ENCODE measurements around the gene TAS2R41. TPM values are rescaled to one million over a fixed set of nuclear protein-coding genes. Genes with fewer than 3 reads are reported as not detected.

TAS2R41 gene
- polyA plus RNA-seq, 3 donors, result not detected

DNA sequence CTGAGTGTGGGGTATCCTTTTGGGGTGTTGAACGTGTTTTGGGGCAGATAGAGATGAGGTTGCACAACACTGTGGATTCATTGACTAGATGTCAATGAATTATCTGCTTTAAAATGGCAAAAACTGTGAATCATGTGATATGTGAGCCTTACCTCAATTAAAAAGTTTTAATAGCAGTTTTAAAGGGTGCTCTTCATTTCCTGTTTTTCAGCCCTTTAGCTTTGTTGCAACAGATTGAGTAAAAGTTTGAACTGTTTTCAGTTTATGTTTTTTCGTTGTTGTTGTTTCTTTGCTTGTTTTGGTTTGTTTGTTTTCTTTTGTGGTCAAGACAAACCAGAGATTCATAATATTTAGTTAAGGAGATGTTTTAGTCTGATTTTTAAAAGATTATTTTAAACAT is 9.4 kb downstream of the TAS2R41 start:
- H3K27ac ChIP-seq (ENCODE audit: low read depth, low read length), result no peak overlapping the region
- WGBS, 3 donors, result 47 to 63% (median 49%) methylated on average over 2 of the region's 2 CpGs

DNA sequence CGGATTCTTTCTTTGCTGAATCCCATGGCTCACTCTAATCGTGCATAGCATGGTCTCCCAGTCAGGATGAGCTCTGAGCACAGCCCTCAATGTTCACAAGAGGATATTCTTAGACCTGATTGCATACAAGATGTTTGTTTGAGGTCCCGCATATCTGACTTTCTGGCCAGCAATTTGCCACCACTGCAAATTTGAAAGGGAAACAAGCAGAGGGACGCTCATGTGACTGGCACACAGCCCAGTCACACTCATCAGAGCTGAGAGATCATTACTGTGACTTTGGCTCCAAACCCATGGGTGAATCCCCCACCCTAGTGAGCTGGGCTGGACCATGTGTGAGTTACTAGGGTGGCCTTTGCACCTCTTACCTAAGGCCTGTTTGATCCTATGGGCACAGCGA is 9.9 kb downstream of the TAS2R41 start:
- WGBS, 3 donors, result 29 to 55% (median 33%) methylated on average over 5 of the region's 5 CpGs

DNA sequence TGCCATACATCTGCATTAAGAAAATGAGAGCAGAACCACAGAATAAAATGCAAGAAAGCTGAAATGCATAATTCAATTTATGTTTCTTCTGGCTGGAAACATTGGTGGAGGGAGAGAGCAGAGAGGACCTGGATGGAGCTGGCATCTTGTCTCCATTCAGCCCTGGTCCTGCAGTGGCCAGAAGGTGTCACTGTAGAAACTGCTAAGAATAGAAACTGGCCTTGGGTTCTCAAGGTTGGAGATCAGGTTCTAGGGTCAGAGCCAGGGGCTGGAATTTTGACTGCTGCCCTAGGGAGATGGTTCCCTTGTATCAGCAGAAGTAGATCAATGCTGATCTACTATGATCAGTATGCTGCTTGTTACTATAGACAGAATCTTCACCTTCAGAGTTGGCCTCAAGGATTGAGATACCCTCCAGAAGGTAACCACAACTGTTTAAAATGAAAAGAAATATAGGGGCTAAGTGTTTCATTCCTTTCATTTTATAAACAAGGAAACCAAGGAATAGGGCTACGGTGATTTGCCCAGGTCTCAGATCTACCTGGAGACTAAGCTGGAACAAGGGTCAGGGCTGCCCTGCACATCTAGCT is 13.1 kb downstream of the TAS2R41 start:
- no peak overlapping the region for H3K27ac ChIP-seq (ENCODE audit: low read depth, low read length)
- WGBS, 3 donors, result 38 to 98% (median 94%) methylated on average over 1 of the region's 1 CpG

More for the DNA sequence above, 9.9 kb downstream of the TAS2R41 start:
- H3K27ac ChIP-seq (ENCODE audit: low read depth, low read length), result no peak overlapping the region

DNA sequence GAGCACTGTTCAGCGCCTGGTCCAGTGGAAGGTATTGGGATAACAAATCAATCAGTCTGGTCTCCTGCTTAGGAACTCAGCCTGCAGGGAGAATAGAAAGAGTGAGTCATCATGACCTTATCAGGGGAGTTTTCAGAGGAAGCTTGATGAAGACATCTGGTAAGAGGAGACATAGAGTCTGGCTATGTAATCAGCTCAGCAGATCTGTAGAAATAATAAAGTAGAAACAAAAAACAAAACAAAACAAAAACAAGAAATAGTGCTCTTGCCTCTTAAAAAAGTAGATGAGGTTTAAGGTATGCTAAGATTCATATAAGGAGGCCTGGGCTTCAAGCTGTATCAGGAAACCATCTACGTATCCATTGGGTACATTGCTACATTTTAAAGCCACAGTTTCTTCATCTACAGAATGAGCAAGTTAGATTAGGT is 14.4 kb downstream of the TAS2R41 start:
- 69 to 85% (median 70%) methylated on average over 2 of the region's 2 CpGs for WGBS, 3 donors
- H3K27ac ChIP-seq (ENCODE audit: low read depth, low read length), result no peak overlapping the region

DNA sequence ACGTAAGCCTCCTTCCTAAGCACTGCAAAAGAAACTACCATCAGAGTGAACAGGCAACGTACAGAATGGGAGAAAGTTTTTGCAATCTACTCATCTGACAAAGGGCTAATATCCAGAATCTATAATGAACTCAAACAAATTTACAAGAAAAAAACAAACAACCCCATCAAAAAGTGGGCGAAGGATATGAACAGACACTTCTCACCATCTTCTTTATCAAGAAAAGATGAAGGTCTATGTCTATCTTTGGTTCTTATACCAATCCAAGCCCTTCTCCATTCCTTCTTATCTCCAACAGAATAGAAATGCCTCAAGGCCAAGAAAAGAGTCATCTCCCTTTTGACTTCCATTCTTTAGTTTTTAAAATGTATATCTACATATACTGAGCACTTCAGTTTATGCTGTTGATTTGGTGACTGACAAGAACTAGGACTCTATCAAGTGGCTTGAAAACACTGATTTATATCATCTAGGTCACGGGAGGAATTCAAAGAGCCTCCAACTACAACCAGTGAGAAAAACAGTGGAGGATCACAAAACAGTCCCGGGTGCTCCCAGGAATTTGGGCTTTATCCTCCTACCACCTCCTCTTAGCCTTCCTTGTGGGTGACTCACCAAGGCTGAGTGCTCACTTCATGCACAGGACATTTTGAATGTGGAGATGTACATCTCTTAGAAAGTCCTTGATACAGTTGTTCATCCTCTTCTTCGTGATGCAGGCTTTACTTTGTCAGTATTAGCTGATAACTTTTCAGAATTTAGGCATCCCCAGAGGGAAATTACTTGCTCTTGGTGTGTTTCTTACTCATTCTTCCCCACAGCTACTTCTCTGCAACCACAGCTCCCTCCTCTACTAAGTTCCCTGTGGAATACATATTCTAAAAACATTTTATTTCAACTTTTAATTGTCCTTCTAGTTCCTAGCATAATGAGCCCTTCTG is 15.4 kb downstream of the TAS2R41 start:
- no peak overlapping the region for H3K27ac ChIP-seq (ENCODE audit: low read depth, low read length)
- WGBS, 3 donors, result 72 to 86% (median 85%) methylated on average over 6 of the region's 6 CpGs

DNA sequence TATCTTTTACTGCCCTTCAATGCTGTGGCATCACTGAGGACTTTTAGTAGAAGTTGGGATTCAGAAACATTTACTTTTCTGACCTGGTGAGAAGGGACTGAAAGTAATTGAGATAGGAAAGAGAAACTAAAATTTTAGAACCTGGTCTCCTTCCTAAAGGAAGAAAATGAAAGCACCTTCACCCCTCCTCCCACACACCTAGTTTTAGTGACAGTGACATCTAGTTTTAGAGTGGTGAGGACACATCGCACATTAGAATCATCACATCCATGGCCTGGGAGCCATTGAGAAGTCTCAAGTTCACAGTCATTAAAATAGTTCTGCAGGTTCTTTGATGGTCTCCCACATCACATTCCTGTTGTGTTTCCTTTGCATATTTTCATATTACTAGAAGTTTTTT is 16.1 kb downstream of the TAS2R41 start:
- 85 to 92% (median 91%) methylated on average over 1 of the region's 1 CpG for WGBS, 3 donors
- no peak overlapping the region for H3K27ac ChIP-seq (ENCODE audit: low read depth, low read length)

DNA sequence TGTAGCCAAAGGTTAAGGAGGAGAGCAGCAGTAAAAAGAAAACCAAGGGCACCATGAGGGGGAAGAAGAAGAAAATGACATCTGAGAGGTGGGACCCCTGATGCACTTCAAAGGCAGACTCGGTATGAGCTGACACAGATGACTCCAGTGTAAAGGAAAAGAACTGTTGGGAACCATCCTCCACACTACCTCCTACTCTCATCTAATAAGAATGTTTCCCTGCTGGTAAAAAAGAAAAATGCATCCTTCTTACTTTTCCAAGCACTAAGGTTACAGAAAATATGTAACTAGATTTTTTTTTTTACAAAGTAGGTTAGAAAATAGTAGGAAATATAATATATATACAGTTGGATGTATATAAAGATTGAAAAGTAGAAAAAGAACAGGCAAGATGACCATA is 16.9 kb downstream of the TAS2R41 start:
- WGBS, 3 donors, result 55 to 84% (median 69%) methylated on average over 1 of the region's 1 CpG
- H3K27ac ChIP-seq (ENCODE audit: low read depth, low read length), result no peak overlapping the region

DNA sequence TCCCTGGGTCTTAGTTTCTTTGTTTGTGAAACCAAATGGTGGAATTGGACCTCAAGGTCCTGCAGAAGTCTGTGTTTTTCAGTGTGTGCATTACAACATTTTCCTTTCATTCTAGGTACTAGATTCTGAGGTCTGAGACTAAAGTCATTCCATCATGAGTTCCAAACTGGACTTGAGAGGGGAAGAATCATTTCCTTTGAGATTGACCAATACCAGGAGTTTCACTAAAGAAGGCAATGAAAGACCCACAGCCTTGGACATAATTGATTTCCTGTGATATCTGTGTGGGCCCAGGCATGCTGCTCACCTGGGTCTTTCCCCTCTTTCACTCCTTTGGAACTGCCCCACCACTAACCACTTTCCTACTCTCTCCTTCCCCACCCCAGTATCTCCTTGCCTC is 18.2 kb downstream of the TAS2R41 start:
- no peak overlapping the region for H3K27ac ChIP-seq (ENCODE audit: low read depth, low read length)

DNA sequence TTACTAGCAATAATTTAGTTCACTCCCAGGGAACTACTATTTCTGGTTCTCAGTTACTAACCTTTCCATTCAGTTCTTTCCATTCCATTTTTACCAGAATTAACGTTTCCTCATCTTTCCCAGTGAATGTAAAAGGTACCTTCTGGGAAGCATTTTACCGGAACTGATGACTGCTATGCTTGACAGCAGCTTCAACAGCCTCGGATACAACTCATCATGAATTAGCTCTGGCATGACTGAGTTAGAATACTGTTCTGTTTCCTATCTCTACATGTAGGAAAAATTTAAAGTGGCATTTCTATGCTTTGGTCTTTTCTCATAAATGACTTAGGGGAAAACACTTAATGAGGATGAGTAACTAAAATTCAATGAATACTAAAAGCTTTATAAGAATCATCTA is 18.6 kb downstream of the TAS2R41 start:
- H3K27ac ChIP-seq (ENCODE audit: low read depth, low read length), result no peak overlapping the region
- WGBS, 3 donors, result 71 to 80% (median 77%) methylated on average over 3 of the region's 3 CpGs

DNA sequence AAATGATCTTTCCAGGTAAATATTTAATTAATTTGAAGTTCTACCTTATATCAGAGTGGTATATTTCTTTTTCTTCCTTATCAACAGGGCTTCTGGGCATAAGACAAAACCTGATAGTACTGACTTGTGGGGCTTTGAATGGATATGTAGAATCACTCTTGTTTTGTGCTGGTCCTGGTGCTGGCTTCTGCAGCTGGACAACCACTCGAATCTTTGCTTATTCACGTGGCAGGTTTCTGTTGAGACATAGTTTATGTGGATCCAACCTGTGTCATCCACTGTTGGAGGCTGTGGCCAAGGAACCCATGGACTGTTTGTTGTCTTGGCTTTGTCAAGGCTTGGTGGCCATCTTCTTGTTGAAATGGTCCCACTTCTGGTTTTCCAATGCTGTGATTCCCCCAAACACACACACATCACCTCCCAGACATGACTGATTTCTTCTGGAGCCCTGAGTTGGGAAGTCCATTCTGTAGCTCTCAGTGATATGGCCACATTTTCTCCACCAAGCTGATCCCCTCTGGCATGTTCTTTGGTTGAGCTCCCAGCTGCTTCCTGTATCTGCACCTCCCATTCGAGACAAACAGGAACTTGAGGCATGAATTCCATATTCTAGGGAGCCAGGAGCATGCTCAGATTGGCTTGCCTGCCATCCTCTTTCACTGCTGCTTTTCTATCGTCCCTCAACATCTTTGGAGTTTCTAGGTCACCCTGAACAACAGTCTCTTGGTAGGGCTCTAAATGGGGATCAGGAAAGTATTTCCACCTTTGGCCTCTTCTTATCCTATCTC is 19.5 kb downstream of the TAS2R41 start:
- WGBS, 3 donors, result 71 to 78% (median 72%) methylated on average over 4 of the region's 4 CpGs
- no peak overlapping the region for H3K27ac ChIP-seq (ENCODE audit: low read depth, low read length)

DNA sequence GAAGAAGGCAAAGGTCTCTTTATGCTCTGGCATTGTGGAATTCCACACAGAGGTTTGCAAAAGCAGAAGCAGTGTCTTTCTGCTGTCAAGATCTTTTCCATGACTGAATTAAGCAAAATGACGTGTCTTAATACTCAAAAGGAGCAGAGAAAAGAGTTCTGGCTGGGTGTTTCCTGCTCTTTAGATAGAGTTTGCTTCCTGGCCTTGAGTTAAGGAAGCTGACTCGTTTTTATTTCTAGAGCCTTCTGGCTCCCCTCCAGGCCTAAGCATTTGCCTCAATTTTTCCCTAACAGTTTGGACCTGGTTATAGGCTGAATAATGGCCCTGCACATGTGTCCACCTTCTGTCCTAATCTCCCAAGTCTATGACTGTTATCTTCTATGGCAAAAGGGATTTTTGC is 21.6 kb downstream of the TAS2R41 start:
- WGBS, 3 donors, result 8 to 34% (median 10%) methylated on average over 2 of the region's 2 CpGs
- H3K27ac ChIP-seq (ENCODE audit: low read depth, low read length), result no peak overlapping the region

DNA sequence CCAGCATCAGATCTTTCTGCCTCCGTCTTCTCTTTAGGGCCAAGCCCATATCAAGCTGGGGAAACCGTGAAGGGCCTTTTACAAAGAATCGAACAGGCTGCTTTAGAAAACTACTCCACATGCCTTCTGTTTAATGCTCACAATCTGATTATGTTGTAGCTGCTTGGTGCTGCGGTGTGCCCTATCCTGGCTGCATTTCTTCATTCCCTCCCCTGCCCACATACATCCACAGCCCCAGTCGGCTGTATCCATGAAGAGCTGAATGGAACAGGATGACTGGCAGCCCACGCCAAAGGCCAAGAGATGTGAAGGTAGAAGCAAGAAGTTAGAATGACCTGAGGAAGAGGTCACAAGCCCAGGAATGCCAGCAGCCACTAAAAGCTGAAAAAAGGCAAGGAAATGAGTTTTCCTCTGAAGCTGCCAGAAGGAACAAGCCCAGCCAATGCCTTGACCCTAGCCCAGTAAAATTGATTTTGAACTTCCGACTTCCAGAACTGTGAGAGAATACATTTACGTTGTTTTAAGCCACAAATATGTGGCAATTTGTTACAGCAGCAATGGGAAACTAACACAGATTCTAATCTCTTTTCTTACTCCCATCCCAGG is 22.2 kb downstream of the TAS2R41 start:
- 65 to 74% (median 72%) methylated on average over 8 of the region's 8 CpGs for WGBS, 3 donors
- H3K27ac ChIP-seq (ENCODE audit: low read depth, low read length), result no peak overlapping the region

DNA sequence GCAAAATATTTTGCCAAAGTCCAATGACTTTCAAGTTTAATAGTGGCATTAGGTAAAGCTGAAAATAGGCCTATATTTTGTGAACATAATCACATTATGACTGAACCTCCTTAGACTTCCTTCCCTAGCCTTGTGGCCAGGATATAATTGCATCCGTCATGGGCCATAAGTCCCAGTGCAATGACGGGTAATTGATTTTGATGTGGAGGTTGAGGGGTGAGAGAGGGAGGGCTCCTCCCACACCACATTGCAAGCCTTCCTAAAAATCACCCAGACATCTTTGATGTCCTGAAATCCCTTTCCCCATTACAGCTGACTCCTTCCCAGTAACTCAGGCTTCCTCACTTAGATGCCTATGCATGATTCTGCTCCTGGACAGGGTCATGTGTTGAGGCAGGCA is 25.6 kb downstream of the TAS2R41 start:
- H3K27ac ChIP-seq (ENCODE audit: low read depth, low read length), result no peak overlapping the region
- 50 to 82% (median 62%) methylated on average over 2 of the region's 2 CpGs for WGBS, 3 donors

DNA sequence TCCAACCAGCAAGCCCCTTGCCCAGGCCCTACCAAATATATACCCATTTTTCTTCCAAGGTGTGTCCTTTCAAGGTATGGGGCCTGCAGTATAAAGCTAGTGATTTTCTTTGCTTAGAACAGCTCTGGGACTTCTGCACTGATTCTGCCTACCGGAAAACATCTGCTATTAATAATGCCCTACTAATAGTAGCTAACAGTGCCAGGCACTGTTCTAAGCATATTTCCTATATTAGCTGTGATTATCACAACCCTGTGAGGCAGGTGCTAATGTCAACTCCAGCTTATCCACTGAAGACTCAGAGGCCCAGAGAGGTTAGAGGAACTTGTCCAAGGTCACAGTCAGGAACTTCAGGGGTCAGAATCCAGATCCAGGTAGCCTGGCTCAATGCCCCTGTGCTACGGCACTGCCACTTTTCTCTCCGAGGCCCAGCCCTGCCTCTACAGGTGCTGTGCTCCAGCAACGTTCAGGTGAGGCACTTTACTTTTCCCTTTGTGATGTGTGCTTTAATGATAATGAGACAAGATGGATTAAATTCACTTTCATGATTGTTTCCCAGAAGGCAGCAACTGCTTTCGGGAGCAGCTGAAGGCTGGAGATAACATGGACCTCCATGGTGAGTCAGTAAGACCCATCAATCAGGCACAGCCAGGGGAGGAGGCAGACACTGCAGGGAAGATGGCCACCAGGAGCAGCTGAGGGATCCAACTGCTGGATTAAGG is 26.7 kb downstream of the TAS2R41 start:
- no peak overlapping the region for H3K27ac ChIP-seq (ENCODE audit: low read depth, low read length)
- WGBS, 3 donors, result 76 to 89% (median 84%) methylated on average over 5 of the region's 5 CpGs

DNA sequence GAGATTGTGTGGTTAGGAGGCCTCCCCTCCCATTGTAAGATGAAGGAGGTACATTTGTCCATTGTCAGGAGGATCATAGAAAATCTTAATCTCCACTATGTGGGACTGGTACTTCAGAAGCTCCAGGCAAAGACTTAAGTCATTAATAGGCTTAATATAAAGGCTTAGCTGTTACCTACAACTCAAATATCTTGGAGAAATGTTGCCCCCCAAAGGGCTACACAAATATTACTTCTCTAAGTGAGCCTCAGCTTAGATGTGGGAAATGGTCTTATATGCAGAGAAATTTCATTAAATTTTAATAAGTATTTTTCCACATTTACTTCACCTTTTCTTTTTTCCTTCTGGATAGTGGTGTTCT is 27.2 kb downstream of the TAS2R41 start:
- no peak overlapping the region for H3K27ac ChIP-seq (ENCODE audit: low read depth, low read length)

DNA sequence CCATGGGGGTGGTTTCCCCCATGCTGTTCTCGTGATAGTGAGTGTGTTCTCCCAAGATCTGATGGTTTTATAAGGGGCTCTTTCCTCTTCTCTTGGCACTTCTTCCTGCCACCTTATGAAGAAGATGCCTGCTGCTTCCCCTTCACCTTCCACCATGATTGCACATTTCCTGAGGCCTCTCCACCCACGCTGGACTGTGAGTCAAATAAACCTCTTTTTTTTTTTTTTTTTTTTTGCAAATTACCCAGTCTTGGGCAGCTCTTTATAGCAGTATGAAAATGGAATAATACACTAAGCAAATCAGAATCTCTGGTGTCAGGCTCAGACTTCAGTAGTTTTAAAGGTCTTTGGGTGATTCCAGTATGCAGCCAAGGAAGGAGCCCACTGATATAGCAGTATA is 28.2 kb downstream of the TAS2R41 start:
- WGBS, 3 donors, result 55 to 72% (median 60%) methylated on average over 2 of the region's 2 CpGs
- no peak overlapping the region for H3K27ac ChIP-seq (ENCODE audit: low read depth, low read length)

DNA sequence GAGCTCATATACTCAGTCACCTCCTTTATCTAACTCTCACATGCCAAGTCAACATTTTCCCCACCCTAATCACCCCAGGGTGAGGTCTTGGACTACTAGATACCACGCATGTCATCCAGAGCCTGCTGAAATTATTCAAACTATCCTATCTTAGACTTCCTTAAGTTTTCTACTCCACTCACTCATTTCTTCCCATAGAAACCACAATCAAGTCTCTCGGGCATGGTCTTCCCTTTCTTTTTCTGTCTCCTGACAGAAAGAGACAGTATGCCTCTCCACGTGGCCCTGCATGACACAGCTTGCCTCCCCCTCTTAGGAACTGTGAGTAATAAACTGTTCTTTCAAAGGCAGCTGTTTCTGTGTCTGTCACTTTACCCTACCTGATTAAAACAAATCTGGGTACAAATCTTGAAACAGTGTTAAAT is 29.4 kb downstream of the TAS2R41 start:
- WGBS, 3 donors, result 64 to 72% (median 71%) methylated on average over 3 of the region's 3 CpGs
- H3K27ac ChIP-seq (ENCODE audit: low read depth, low read length), result no peak overlapping the region

DNA sequence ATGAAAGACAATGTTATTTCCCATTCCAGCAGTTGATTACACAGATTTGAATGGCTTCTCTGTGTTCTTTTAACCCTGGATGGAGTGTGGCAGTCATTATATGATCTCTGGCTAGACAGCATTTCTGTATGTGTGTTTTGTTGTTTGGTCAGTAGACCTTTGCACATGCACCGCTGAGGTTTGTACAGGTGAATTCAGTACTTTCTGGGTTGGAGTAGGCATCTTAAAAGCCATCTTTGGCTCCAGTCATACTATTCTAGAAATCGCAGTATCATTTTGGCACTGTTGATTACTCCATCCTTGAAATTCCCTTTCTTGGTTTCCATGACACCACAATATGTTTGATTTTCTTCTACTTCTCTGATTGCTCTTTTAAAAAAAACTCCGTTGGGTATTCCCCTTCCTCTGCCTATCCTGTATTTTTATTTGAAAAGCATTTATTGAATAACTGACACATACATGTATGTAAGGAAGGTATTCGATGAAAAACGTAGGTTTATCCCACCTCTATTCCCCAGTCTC is 29.9 kb downstream of the TAS2R41 start:
- H3K27ac ChIP-seq (ENCODE audit: low read depth, low read length), result no peak overlapping the region
- WGBS, 3 donors, result 78 to 91% (median 90%) methylated on average over 5 of the region's 5 CpGs

Data from adipose tissue (tissue), 3 donors.